GM08714 (cell line): ENCODE measurements around the gene TMEM201.
A peak's percentile ranks its signal among the peaks of the same experiment; 100 is the strongest.
"Not testable (repeated sequence)": the region's sequence is repeated elsewhere in the genome, so short reads cannot be mapped to it uniquely, and the experiment has no call there.

ENCODE experiments used
- H3K4me3 ChIP-seq: fragments of 200-500 bp; sonication (Bioruptor generic); 2 replicates; pipeline ENCODE4 v1.5.1; 2014; ENCODE audit warnings: mild to moderate bottlenecking, low read length, inconsistent platforms
- ZNF274 ChIP-seq: IDR thresholded peaks from 2 replicates; pipeline ENCODE4 v1.6.1; 2012; ENCODE audit warnings: mild to moderate bottlenecking, low read depth, low read length

TMEM201 gene

DNA sequence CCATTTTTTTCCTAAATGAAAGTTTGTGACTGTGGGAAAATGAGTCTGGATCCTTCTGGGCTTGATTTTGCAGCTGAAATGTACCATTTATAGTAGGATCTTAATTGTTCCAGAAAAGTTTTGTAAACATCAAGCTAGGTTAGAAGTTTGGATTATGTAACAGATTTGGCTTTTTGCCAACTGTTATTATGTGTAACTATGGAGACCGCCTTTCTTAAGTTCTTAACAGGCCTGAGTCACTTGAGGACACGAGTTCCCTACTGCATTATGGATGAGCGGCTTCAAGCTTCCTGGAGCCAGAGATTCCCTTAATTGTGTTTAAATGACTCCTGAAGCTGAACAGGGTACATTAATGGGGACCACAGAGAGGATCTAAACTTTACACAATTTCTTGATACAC, 27.3 kb upstream of the TMEM201 start:
- no peak overlapping the region for H3K4me3 ChIP-seq
- no peak for TF ChIP-seq ZNF274

DNA sequence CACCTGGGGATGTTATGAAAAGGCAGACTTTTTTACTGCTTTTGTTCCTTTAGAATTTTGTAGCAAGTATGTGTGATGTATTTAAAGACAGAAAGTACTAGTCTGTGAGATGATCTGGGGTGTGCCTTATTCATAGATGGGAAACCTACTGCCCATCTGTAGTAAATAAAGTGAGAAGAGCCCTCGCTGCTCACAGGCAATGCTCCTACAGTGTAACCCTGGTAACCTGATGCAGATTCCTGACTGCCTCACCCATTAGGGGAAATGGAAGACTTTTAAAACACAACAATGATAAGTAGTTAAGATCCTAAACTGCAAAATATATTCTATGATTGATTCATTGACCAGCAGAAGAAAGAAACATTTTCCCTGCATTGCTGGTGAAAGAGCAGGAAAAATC, 19.4 kb upstream of the TMEM201 start:
- no peak for TF ChIP-seq ZNF274
- H3K4me3 ChIP-seq = no peak overlapping the region

DNA sequence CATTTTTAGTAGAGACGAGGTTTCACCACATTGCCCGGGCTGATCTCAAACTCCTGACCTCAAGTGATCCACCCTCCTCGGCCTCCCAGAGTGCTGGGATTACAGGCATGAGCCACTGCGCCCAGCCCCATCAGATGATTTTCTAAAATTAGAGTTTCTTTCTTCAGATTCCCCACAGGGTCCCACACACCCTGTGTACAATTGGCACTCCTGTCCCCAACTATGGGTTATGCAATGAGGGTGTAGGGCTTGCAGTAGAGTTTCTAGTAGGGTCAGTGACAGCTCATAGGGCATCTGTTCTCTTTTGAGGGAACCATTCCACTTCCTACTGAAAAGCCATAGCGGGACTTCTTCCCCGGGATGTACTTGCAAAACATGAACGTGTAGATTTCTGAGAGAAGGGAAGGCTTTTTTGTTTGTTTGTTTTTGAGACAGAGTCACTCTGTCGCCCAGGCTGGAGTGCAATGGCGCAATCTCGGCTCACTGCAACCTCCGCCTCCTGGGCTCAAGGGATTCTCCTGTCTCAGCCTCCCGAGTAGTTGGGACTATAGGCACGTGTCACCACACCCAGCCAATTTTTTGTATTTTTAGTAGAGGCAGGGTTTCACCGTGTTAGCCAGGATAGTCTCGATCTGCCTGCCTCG, 17.7 kb upstream of the TMEM201 start:
- not testable (repeated sequence) for H3K4me3 ChIP-seq

DNA sequence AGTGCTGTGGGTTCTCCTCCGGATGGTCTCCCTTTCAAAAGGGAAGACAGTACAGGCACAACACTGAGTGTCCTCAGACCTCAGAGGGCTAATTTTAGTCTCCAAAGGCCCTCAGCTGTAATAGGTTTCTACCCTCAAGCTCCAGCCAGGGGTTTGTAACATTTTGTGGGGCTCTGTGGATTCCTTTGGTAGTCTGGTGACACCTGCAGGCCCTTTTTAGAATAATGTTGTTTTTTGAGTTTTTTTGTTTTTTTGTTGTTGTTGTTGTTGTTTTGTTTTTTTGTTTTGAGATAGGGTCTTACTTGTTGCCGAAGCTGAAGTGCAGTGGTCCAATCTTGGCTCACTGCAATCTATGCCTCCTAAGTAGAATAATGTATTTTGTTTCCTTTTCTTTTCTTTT, 15.0 kb upstream of the TMEM201 start:
- H3K4me3 ChIP-seq = no peak overlapping the region
- TF ChIP-seq ZNF274 = no peak

GRCh38 chr1:9575486-9575885, 13.2 kb upstream of the TMEM201 start:
- H3K4me3 ChIP-seq = no peak overlapping the region
- no peak for TF ChIP-seq ZNF274

- TF ChIP-seq ZNF274 = no peak
- H3K4me3 ChIP-seq = no peak overlapping the region
Measured at GRCh38 chr1:9576903-9577302, 11.8 kb upstream of the TMEM201 start.

DNA sequence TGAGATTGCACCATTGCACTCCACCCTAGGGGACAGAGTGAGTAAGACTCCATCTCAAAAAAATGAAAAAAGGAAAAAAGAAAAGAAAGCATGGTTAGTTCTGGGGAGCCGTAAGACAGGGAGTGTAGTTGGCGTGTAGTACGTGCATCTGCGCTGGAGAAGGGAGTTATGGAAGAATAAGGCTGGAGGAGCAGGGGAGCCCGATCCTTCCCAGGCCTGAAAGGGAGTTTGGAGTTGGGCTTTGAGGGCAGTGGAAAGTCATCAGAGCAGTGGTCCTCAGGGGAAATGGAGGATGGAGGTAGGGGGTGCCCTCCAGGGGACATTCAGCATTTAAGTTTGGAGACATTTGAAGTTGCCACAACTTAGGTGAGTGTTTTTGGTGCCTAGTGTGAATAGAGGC, 11.3 kb upstream of the TMEM201 start:
- H3K4me3 ChIP-seq = no peak overlapping the region
- TF ChIP-seq ZNF274 = no peak

DNA sequence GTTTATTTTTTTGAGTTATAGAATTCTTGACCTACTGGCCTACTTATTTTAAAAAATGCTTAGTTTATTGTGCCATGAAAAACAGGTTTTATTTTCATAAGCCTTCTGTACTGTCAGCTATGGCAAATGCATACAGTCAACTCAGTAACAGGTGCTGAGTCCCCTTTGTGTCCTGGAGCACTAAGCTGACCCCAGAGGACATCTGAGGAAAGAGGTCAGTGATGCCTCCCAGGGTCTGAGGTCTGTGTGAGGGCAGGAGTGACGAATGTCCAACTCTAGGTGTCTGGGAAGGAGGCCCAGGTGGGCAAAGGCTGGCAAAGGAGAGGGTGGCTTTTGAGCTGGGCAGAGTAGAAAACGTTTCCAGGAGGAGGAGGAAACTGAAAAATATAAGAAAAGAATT, 7.8 kb upstream of the TMEM201 start:
- no peak overlapping the region for H3K4me3 ChIP-seq
- no peak for TF ChIP-seq ZNF274

DNA sequence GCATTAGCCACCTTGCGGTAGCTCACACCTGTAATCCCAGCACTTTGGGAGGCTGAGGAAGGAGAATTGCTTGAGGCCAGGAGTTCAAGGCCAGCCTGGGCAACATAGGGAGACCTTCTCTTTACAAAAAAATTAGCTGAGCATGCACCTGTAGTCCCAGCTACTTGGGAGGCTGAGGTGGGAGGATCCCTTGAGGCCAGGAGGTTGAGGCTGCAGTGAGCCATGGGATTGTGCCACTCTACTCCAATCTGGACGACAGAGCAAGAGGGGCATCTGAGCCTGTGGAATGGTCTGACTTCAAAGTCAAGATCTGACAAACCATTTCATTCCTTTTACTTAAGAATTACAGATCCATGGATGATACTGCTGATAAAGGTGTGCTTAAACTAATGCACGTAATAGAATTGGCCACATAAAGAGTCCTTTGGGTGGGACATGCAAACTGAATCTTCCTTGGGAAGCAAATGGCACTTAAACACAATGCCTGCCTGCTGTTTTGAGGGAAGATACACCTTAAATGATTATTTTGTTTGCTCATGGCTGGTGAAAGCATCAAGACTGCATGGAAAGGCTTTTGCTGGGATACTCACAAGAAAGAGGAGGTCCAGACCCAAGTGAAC, 2.5 kb upstream of the TMEM201 start:
- no peak overlapping the region for H3K4me3 ChIP-seq
- no peak for TF ChIP-seq ZNF274

DNA sequence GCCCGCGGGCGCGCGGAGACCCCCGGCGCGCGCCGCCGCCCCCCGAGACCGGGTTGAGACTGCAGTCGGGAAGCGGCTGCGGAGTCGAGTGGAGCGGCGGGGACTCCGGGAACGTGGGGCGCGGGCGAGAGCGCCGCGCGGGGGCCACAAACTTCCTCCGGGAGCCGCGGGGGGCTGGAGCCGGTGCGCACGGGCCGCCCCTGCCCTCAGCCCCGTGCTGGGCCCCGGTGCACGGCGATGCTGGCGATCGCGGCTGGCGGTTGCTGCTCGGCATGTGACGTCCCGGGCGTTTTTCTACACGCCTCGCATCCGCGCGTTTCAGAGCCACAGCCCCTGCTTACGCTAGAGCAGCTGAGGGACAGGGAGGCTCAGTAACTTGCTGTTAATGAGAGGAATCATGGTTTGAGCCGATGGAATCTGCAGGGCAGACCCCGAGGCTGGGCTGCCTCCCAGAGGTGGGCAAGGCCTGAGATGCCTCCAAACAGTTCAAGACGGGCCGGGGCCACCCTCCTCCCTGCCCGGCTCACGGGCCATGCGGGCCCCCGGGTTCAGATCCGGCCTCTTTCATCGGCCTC, 520 bp downstream of the TMEM201 start:
- peak overlapping the region; percentile 71 for H3K4me3 ChIP-seq
- TF ChIP-seq ZNF274 = no peak

DNA sequence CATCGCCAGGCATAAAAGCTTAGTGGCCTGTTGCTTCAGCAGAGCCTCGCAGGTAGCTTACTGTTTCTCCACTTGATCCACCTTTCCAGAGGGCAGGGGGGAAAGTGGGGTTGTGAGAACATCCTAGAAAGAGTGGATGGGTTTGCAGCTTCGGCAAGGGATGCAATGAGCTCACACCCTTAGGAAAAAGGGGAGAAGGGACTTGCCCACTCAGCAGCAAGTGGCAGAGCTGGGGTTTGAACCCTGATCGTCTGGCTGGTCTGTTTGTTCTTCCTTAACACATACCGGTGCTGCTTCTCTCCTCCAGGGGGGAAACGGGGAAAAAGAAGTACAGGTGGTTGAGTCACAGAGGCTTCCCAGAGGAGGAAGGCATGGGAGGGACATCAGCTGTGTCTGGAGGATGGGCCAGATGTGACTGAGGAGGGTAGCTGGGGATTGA, 1.0 kb downstream of the TMEM201 start:
- peak overlapping the region; percentile 71 for H3K4me3 ChIP-seq
- TF ChIP-seq ZNF274 = no peak

DNA sequence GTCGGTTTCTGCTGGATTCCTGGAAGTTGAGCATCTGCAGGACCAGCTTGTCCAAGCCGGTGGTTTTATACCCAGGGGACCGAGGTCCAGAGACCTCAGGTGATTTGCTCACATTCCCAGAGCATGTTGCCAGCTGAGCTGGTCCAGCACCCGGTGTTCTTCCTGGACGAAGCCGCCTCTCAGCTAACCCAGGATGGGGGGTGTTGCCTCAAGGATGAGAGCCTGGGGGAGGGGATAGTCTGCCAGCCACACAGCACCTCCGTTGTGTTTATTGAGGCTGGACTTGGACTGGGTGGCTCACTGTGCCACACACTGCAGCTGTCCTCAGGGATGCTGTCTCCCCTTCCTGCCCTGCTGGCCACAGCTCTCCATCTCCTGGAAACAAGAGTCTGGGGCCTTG, 1.5 kb downstream of the TMEM201 start:
- no peak for TF ChIP-seq ZNF274

GRCh38 chr1:9590945-9591668, 2.4 kb downstream of the TMEM201 start:
- no peak for TF ChIP-seq ZNF274
- no peak overlapping the region; the same call in 1 of the 2 replicates for H3K4me3 ChIP-seq

More for the DNA sequence above, 1.5 kb downstream of the TMEM201 start:
- H3K4me3 ChIP-seq = peak overlapping the region; percentile 71; the same call in 1 of the 2 replicates

DNA sequence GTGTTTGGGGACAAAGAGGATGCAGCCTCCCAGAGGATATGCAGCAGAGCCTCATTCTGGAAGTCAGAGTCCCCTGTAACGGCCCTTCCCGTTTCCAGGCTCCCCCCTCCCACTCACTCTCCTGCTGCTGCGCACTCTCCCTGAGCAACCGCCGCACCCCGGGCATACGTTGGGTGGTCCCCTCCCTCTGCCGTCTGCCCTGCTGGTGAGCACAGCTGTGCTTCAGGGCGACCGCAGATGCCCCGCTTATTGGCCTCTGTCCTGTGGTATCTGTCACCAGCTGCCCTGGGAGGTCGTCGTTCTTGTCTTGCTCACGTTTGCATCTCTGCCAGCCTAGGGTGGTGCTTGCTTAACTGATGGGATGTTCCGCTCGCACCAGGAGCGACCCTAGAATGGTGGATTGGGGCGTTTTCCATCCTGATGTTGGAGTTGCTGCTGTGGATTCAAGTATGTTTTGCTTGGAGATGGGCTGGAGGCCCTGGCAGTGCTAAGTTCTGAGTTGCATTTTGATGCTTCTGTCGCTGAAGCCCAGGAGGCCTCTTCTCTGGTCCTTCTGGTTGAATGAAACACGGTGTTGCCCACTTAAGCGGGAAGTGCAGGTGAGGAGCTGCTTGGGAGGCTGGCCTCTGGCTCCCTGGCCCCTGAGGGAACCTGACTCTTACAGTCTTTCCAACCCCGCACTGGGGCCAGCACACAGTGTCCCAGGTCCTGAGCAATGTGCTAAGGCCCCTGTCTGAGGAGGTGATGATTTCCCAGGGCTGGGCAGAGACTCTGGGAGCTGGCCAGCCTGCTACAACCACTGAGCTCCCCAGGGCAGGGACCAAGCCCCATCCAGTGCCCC, 3.2 kb downstream of the TMEM201 start:
- H3K4me3 ChIP-seq = no peak overlapping the region

More for the DNA sequence above, 3.2 kb downstream of the TMEM201 start:
- TF ChIP-seq ZNF274 = no peak
